WI38 (cell line): Measurements from ENCODE around the gene MTCL1.

Experiments used
- H3K4me3 ChIP-seq: 2 replicates; pipeline ENCODE4 v1.5.1; 2011; ENCODE audit warnings: low read depth, mild to moderate bottlenecking, control low read depth, low read length
- TF ChIP-seq, protein P1 (sequence below): IDR thresholded peaks from 2 replicates; pipeline ENCODE4 v1.5.1; 2012; ENCODE audit warnings: low read depth, mild to moderate bottlenecking, control low read depth, low read length

The MTCL1 gene

DNA sequence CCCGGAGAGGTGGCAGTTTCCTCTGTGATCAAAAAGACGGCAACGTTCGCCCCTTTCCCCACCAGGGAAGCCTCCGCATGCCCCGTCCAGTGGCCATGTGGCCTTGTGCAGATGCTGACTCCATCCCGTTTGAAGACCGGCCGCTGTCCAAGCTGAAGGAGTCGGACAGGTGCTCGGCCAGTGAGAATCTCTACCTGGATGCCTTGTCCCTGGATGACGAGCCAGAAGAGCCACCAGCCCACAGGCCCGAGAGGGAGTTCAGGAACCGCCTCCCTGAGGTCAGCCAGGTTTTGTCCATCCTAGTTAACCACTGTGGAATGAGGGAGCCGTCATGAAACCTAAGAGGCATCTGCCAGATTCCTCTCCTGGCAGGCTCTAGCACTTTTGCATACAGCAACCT is 113.6 kb downstream of the MTCL1 start:
- TF ChIP-seq, protein P1, sequence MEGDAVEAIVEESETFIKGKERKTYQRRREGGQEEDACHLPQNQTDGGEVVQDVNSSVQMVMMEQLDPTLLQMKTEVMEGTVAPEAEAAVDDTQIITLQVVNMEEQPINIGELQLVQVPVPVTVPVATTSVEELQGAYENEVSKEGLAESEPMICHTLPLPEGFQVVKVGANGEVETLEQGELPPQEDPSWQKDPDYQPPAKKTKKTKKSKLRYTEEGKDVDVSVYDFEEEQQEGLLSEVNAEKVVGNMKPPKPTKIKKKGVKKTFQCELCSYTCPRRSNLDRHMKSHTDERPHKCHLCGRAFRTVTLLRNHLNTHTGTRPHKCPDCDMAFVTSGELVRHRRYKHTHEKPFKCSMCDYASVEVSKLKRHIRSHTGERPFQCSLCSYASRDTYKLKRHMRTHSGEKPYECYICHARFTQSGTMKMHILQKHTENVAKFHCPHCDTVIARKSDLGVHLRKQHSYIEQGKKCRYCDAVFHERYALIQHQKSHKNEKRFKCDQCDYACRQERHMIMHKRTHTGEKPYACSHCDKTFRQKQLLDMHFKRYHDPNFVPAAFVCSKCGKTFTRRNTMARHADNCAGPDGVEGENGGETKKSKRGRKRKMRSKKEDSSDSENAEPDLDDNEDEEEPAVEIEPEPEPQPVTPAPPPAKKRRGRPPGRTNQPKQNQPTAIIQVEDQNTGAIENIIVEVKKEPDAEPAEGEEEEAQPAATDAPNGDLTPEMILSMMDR, result no peak
- no peak overlapping the region for H3K4me3 ChIP-seq

DNA sequence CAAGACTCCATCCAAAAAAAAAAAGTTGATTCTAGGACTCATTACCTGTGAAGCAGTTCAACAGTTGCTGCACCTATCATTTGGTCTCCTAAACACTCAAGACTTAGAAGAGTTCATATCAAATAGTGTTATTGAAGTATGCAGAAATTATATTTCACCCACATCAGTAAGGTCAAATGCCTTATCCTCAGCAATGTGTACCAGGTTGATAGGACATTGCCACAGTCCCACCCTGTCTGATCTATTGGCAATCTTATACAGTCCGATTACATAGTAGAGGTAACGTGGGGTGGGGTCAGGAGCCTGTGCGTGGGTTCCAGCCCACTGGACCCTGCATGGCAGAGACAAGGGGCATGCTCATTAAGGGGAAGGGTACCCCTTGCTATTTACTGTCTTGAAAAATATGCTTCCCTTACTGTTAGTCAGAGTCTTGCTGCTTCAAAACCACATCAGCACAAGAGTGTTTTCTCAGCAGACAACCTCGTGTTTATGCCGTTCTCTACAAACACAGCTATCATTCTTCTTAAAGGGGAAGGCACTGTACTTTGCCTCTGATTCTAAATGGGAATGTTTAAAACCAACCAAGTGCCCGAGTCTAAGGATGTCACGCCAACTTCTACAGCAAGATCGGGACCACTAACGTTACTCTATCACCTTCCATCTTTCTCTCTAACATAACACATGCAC is 115.2 kb downstream of the MTCL1 start:
- no peak overlapping the region for H3K4me3 ChIP-seq
- TF ChIP-seq, protein P1, result no peak

DNA sequence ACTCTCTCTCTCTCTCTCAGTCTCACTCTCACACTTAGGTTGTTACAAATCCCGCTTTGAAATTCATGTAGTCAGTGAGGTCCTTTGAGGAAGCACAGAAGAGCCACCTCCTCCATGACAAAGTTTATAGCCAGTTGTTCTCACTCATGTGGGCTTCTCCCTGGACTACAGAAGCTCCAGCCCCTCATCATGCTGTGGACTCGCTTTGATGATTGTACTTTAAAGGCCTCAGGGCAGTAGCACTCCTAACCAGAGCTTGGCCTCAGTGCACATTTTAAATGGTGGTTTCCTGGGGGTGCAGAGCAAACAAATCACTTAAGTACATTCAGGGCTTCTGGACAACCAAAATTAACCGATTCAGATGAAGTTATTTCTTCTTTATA is 115.7 kb downstream of the MTCL1 start:
- TF ChIP-seq, protein P1, result no peak
- no peak overlapping the region for H3K4me3 ChIP-seq

DNA sequence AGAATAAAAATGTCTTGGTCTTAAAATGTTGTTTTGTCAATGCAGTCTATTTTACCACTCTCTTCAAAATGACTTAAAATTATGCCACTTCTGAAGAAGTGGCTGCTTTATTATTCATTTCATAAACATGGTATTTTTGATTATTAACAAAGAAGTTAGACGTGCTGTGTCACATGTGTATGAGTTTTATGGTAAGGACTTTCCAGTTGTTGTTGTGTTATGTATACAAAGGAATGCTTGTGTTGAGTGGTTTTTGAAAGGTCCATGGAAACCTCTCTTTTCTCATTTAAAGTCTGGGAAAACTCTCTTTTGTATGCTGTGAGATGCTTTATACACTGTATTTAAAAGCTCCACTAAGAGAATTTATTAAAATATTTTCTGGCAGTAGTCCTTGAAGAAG is 116.2 kb downstream of the MTCL1 start:
- TF ChIP-seq, protein P1, result no peak
- no peak overlapping the region for H3K4me3 ChIP-seq

DNA sequence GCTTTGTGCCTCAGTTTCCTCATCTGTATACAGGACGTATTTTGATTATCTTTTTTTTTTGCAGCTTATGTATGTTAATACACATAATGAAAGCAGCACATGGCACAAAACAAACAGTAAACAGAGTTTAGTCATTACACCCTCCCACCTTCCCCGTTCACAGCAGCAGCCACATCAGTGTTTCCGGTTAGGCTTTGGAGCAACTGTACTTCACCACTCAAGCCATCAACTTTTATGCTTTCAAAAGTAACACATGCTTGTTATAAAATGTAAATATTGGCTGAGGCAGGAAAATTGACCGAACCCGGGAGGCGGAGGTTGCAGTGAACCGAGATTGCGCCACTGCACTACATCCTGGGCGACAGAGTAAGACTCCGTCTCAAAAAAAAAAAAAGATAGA is 117.3 kb downstream of the MTCL1 start:
- H3K4me3 ChIP-seq, result no peak overlapping the region
- TF ChIP-seq, protein P1, result no peak

DNA sequence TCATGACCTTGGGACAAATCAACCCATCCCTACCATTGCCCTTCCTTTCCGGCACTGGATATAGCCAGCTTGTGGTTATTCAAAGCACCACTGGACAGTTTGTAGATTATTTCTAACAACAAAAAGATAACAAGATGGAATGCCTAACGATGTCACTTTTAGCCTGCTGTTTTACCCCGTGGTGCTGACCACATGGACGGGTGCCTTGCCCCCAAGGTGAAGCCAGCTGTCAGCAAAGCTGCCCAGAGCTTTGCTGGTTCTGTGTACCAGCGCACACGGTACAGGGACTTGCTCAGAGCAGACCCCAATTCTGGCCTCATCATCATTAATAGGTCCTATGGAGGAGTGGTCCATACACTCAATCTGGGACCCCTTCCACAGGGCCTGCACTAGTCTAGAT is 118.2 kb downstream of the MTCL1 start:
- TF ChIP-seq, protein P1, result no peak

DNA sequence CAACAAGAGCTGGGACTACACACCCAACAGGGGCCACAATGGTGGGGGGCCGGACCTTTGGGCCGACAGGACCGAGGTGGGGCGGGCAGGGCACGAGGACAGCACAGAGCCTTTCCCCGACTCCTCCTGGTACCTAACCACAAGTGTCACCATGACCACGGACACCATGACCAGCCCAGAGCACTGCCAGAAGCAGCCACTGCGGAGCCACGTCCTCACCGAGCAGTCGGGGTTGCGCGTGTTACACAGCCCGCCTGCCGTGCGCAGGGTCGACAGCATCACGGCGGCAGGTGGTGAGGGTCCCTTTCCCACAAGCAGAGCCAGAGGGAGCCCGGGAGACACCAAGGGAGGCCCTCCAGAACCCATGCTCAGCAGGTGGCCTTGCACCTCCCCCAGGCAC is 119.5 kb downstream of the MTCL1 start:
- no peak overlapping the region for H3K4me3 ChIP-seq
- TF ChIP-seq, protein P1, result no peak

More for the DNA sequence above, 118.2 kb downstream of the MTCL1 start:
- no peak overlapping the region for H3K4me3 ChIP-seq
